Measurements from ENCODE around the gene LYZL1. TPM values are rescaled to one million over a fixed set of nuclear protein-coding genes. Genes with fewer than 3 reads are reported as not detected.

Gene LYZL1
- total RNA-seq, 1 donor from 2014 or later = not detected

GRCh38 chr10:29343607-29344038 is 54.8 kb downstream of the LYZL1 start:
- H3K4me3 ChIP-seq (ENCODE audit: low read length in 3 of 3) = no peak overlapping the region
- H3K27ac ChIP-seq (ENCODE audit: low read depth, low read length) = no peak overlapping the region
- H3K4me1 ChIP-seq (ENCODE audit: control insufficient read depth in 3 of 3, insufficient read depth in 3 of 3, low read length in 3 of 3) = peaks cover 0 to 5% (median 2%) of the 10 kb centered on the region in 3 donors
- no peaks in the 10 kb centered on the region for H3K9me3 ChIP-seq (ENCODE audit: control insufficient read depth in 3 of 3, low read length in 3 of 3)
- no peaks in the 10 kb centered on the region for H3K36me3 ChIP-seq (ENCODE audit: control insufficient read depth in 3 of 3, insufficient read depth in 3 of 3, low read length in 3 of 3)
- H3K9ac ChIP-seq (ENCODE audit: low read depth in 1 of 3, low read length in 3 of 3) = no peak overlapping the region
- peaks cover 0 to 6% (median 0%) of the 10 kb centered on the region in 3 donors for H3K27me3 ChIP-seq (ENCODE audit: control insufficient read depth in 3 of 3, insufficient read depth in 3 of 3, low read length in 3 of 3)

GRCh38 chr10:29344073-29344820 is 55.4 kb downstream of the LYZL1 start:
- peaks cover 0 to 6% (median 0%) of the 10 kb centered on the region in 3 donors for H3K27me3 ChIP-seq (ENCODE audit: control insufficient read depth in 3 of 3, insufficient read depth in 3 of 3, low read length in 3 of 3)
- H3K36me3 ChIP-seq (ENCODE audit: control insufficient read depth in 3 of 3, insufficient read depth in 3 of 3, low read length in 3 of 3) = no peaks in the 10 kb centered on the region
- H3K4me3 ChIP-seq (ENCODE audit: low read length in 3 of 3) = no peak overlapping the region
- no peak overlapping the region for H3K9ac ChIP-seq (ENCODE audit: low read depth in 1 of 3, low read length in 3 of 3)
- H3K9me3 ChIP-seq (ENCODE audit: control insufficient read depth in 3 of 3, low read length in 3 of 3) = no peaks in the 10 kb centered on the region
- peaks cover 0 to 5% (median 2%) of the 10 kb centered on the region in 3 donors for H3K4me1 ChIP-seq (ENCODE audit: control insufficient read depth in 3 of 3, insufficient read depth in 3 of 3, low read length in 3 of 3)
- no peak overlapping the region for H3K27ac ChIP-seq (ENCODE audit: low read depth, low read length)

- Histone ChIP-seq H3K4me3 (ENCODE audit: low read length in 3 of 3) (no peak overlapping the region), H3K36me3 (ENCODE audit: control insufficient read depth in 3 of 3, insufficient read depth in 3 of 3, low read length in 3 of 3) (no peaks in the 10 kb centered on the region), H3K27ac (ENCODE audit: low read depth, low read length) (no peak overlapping the region), H3K9me3 (ENCODE audit: control insufficient read depth in 3 of 3, low read length in 3 of 3) (no peaks in the 10 kb centered on the region), H3K4me1 (ENCODE audit: control insufficient read depth in 3 of 3, insufficient read depth in 3 of 3, low read length in 3 of 3) (peaks cover 0 to 5% (median 2%) of the 10 kb centered on the region in 3 donors), H3K27me3 (ENCODE audit: control insufficient read depth in 3 of 3, insufficient read depth in 3 of 3, low read length in 3 of 3) (peaks cover 0 to 6% (median 0%) of the 10 kb centered on the region in 3 donors), H3K9ac (ENCODE audit: low read depth in 1 of 3, low read length in 3 of 3) (no peak overlapping the region)
Measured at GRCh38 chr10:29345144-29345909, 56.5 kb downstream of the LYZL1 start.

GRCh38 chr10:29345910-29346209 is 57.0 kb downstream of the LYZL1 start:
- Histone ChIP-seq H3K36me3 (ENCODE audit: control insufficient read depth in 3 of 3, insufficient read depth in 3 of 3, low read length in 3 of 3) (no peaks in the 10 kb centered on the region), H3K27me3 (ENCODE audit: control insufficient read depth in 3 of 3, insufficient read depth in 3 of 3, low read length in 3 of 3) (peaks cover 0 to 6% (median 0%) of the 10 kb centered on the region in 3 donors), H3K9me3 (ENCODE audit: control insufficient read depth in 3 of 3, low read length in 3 of 3) (no peaks in the 10 kb centered on the region), H3K9ac (ENCODE audit: low read depth in 1 of 3, low read length in 3 of 3) (no peak overlapping the region), H3K27ac (ENCODE audit: low read depth, low read length) (no peak overlapping the region), H3K4me3 (ENCODE audit: low read length in 3 of 3) (no peak overlapping the region), H3K4me1 (ENCODE audit: control insufficient read depth in 3 of 3, insufficient read depth in 3 of 3, low read length in 3 of 3) (peaks cover 0 to 5% (median 2%) of the 10 kb centered on the region in 3 donors)

DNA sequence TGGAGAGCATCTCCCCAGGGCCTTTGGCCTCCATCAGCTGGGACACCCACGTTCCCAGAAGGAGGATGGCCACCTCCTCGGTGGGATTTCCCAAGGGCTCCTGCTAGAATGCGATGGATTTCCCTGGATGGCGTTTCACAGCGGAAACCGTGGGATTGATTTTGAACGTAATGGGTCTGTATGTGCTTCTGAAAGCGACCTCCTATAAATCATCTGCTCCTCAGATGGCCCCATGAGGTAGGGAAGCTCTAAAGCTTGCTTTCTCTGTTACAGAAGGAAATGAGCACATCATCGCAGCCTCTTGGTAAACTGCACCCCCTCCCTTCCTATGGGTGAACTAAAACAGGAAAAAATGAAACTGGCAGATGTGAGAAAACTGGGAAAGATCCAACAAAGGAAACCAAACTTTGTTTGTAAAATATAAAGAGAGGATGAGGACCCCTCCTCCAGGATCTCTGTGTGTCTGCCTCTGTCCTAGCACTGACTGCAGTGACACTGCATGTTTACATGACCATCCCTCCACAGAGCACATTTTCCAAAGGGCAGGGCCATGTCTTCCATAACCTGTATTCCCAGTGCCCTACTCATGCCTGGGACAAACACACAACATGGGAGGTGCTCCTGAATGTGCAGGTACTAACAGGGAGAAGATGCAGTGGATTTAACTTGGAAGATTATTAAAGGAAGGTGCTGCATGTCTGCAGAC is 57.6 kb downstream of the LYZL1 start:
- Histone ChIP-seq H3K4me1 (ENCODE audit: control insufficient read depth in 3 of 3, insufficient read depth in 3 of 3, low read length in 3 of 3) (peaks cover 0 to 5% (median 2%) of the 10 kb centered on the region in 3 donors), H3K9me3 (ENCODE audit: control insufficient read depth in 3 of 3, low read length in 3 of 3) (no peaks in the 10 kb centered on the region), H3K4me3 (ENCODE audit: low read length in 3 of 3) (no peak overlapping the region), H3K36me3 (ENCODE audit: control insufficient read depth in 3 of 3, insufficient read depth in 3 of 3, low read length in 3 of 3) (no peaks in the 10 kb centered on the region), H3K9ac (ENCODE audit: low read depth in 1 of 3, low read length in 3 of 3) (no peak overlapping the region), H3K27ac (ENCODE audit: low read depth, low read length) (no peak overlapping the region), H3K27me3 (ENCODE audit: control insufficient read depth in 3 of 3, insufficient read depth in 3 of 3, low read length in 3 of 3) (peaks cover 0 to 6% (median 0%) of the 10 kb centered on the region in 3 donors)

DNA sequence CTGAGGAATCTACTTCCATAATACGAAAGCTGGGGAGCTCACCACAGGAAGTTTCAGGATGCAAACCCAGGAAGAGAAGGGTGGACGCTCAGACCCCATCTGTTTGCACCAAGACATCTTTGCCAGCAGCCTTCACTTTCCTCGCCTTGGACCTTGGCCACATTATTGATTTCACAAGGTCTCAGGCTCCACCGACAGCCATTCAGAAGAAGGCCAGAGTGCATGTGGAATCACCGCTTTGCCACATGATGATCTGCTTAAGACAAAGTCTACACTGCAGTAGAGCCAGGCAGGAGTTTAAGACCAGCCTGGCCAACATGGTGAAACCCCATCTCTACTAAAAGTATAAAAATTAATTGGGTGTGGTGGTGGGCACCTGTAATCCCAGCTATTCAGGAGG is 60.0 kb downstream of the LYZL1 start:
- Histone ChIP-seq H3K4me3 (ENCODE audit: low read length in 3 of 3) (no peak overlapping the region), H3K9me3 (ENCODE audit: control insufficient read depth in 3 of 3, low read length in 3 of 3) (no peaks in the 10 kb centered on the region), H3K9ac (ENCODE audit: low read depth in 1 of 3, low read length in 3 of 3) (no peak overlapping the region), H3K27me3 (ENCODE audit: control insufficient read depth in 3 of 3, insufficient read depth in 3 of 3, low read length in 3 of 3) (peaks cover 0 to 5% (median 0%) of the 10 kb centered on the region in 3 donors), H3K36me3 (ENCODE audit: control insufficient read depth in 3 of 3, insufficient read depth in 3 of 3, low read length in 3 of 3) (no peaks in the 10 kb centered on the region), H3K4me1 (ENCODE audit: control insufficient read depth in 3 of 3, insufficient read depth in 3 of 3, low read length in 3 of 3) (peaks cover 0 to 3% (median 0%) of the 10 kb centered on the region in 3 donors), H3K27ac (ENCODE audit: low read depth, low read length) (no peak overlapping the region)

GRCh38 chr10:29353305-29353704 is 64.4 kb downstream of the LYZL1 start:
- Histone ChIP-seq H3K9me3 (ENCODE audit: control insufficient read depth in 3 of 3, low read length in 3 of 3) (no peaks in the 10 kb centered on the region), H3K36me3 (ENCODE audit: control insufficient read depth in 3 of 3, insufficient read depth in 3 of 3, low read length in 3 of 3) (no peaks in the 10 kb centered on the region), H3K27ac (ENCODE audit: low read depth, low read length) (no peak overlapping the region), H3K9ac (ENCODE audit: low read depth in 1 of 3, low read length in 3 of 3) (no peak overlapping the region), H3K4me1 (ENCODE audit: control insufficient read depth in 3 of 3, insufficient read depth in 3 of 3, low read length in 3 of 3) (no peaks in the 10 kb centered on the region), H3K27me3 (ENCODE audit: control insufficient read depth in 3 of 3, insufficient read depth in 3 of 3, low read length in 3 of 3) (no peaks in the 10 kb centered on the region), H3K4me3 (ENCODE audit: low read length in 3 of 3) (no peak overlapping the region)

- no peak overlapping the region for H3K4me3 ChIP-seq (ENCODE audit: low read length in 3 of 3)
Measured at GRCh38 chr10:29353887-29354561, 65.2 kb downstream of the LYZL1 start.

GRCh38 chr10:29355411-29355991 is 66.6 kb downstream of the LYZL1 start:
- H3K27me3 ChIP-seq (ENCODE audit: control insufficient read depth in 3 of 3, insufficient read depth in 3 of 3, low read length in 3 of 3) = no peaks in the 10 kb centered on the region
- no peaks in the 10 kb centered on the region for H3K4me1 ChIP-seq (ENCODE audit: control insufficient read depth in 3 of 3, insufficient read depth in 3 of 3, low read length in 3 of 3)
- no peak overlapping the region for H3K27ac ChIP-seq (ENCODE audit: low read depth, low read length)
- H3K9ac ChIP-seq (ENCODE audit: low read depth in 1 of 3, low read length in 3 of 3) = no peak overlapping the region
- no peaks in the 10 kb centered on the region for H3K36me3 ChIP-seq (ENCODE audit: control insufficient read depth in 3 of 3, insufficient read depth in 3 of 3, low read length in 3 of 3)
- no peaks in the 10 kb centered on the region for H3K9me3 ChIP-seq (ENCODE audit: control insufficient read depth in 3 of 3, low read length in 3 of 3)
- H3K4me3 ChIP-seq (ENCODE audit: low read length in 3 of 3) = no peak overlapping the region

More at GRCh38 chr10:29353887-29354561, 65.2 kb downstream of the LYZL1 start:
- H3K9me3 ChIP-seq (ENCODE audit: control insufficient read depth in 3 of 3, low read length in 3 of 3) = no peaks in the 10 kb centered on the region
- H3K27me3 ChIP-seq (ENCODE audit: control insufficient read depth in 3 of 3, insufficient read depth in 3 of 3, low read length in 3 of 3) = no peaks in the 10 kb centered on the region
- H3K9ac ChIP-seq (ENCODE audit: low read depth in 1 of 3, low read length in 3 of 3) = no peak overlapping the region
- no peaks in the 10 kb centered on the region for H3K36me3 ChIP-seq (ENCODE audit: control insufficient read depth in 3 of 3, insufficient read depth in 3 of 3, low read length in 3 of 3)
- H3K4me1 ChIP-seq (ENCODE audit: control insufficient read depth in 3 of 3, insufficient read depth in 3 of 3, low read length in 3 of 3) = no peaks in the 10 kb centered on the region
- H3K27ac ChIP-seq (ENCODE audit: low read depth, low read length) = no peak overlapping the region

Measured in skeletal muscle tissue (tissue), 4 donors.